Chondrocyte (in vitro differentiated cells): ENCODE measurements around the gene PLAAT4. TPM values are rescaled to one million over a fixed set of nuclear protein-coding genes. Genes with fewer than 3 reads are reported as not detected.
A peak's percentile ranks its signal among the peaks of the same experiment; 100 is the strongest.

Experiments used
- DNase-seq: peaks from one replicate; pipeline ENCODE4 v3.0.0; 2021; ENCODE audit warnings: mixed read lengths, low spot score
- H3K27ac Mint-ChIP-seq: one replicate; pipeline ENCODE4 v1.8.0; 2021; ENCODE audit warnings: mild to moderate bottlenecking, moderate library complexity, mixed read lengths; ENCODE audit not compliant: unreplicated experiment
- H3K27me3 Mint-ChIP-seq: 2 replicates; pipeline ENCODE4 v1.8.0; 2021; ENCODE audit warnings: low read depth, mixed read lengths
- H3K36me3 Mint-ChIP-seq: 2 replicates; pipeline ENCODE4 v1.8.0; 2021; ENCODE audit warnings: low read depth, mixed read lengths
- H3K4me1 Mint-ChIP-seq: 2 replicates; pipeline ENCODE4 v1.8.0; 2021; ENCODE audit warnings: low read depth, mild to moderate bottlenecking, mixed read lengths
- H3K4me3 Mint-ChIP-seq: one replicate; pipeline ENCODE4 v1.8.0; 2021; ENCODE audit warnings: mild to moderate bottlenecking, moderate library complexity, mixed read lengths; ENCODE audit not compliant: unreplicated experiment
- H3K9me3 Mint-ChIP-seq: 2 replicates; pipeline ENCODE4 v1.8.0; 2021; ENCODE audit warnings: low read depth, mixed read lengths
- total RNA-seq: library from RNA; stranded (reverse); gene quantifications from 3 replicates; pipeline ENCODE4 v1.2.1, GENCODE V29; 2021
- TF ChIP-seq, protein P1 (sequence below): fragments of 200-600 bp; sonication (generic); IDR thresholded peaks from 2 replicates; pipeline ENCODE4 v1.5.0; 2021; ENCODE audit warnings: antibody characterized with exemption, mild to moderate bottlenecking, moderate library complexity

Gene PLAAT4
- total RNA-seq, 1 donor from 2014 or later: 1.8 TPM

DNA sequence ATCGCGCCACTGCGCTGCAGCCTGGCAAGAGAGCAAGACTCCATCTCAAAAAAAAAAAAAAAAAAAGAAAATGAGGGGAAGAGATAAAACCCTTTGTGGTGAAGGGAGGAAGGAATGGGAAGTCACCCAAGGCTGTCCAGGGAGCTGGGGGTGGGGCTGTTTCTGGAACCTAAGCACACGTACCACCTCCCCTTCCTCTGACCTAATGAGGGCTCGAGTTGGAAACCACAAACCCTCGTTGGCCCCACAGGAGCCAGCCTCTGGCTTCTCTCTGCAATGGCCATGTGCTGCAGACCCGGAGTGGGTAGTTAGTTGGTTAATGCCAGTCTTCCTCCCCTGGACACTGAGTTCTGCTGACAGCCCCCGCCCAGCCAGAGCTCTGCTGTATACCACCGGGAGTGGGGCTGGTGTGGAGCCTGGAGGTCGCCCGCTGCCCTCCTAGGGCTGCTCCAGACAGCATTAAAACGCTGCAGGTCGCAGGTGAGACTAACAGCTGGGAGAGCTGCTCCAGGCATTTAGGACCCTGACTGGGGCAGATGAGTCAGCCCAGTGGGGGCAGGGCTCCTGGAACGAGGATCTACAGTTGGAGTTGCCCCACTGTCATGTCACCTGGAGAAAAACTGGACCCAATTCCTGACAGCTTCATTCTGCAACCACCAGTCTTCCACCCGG is 30.6 kb upstream of the PLAAT4 start, which contains the start of gene LGALS12:
TSS of gene LGALS12 (plus strand) at position 228 of the 672 bp plus-strand sequence. CDS start at position 603, 375 bp downstream.
- DNase-seq: no peak
- TF ChIP-seq, protein P1, sequence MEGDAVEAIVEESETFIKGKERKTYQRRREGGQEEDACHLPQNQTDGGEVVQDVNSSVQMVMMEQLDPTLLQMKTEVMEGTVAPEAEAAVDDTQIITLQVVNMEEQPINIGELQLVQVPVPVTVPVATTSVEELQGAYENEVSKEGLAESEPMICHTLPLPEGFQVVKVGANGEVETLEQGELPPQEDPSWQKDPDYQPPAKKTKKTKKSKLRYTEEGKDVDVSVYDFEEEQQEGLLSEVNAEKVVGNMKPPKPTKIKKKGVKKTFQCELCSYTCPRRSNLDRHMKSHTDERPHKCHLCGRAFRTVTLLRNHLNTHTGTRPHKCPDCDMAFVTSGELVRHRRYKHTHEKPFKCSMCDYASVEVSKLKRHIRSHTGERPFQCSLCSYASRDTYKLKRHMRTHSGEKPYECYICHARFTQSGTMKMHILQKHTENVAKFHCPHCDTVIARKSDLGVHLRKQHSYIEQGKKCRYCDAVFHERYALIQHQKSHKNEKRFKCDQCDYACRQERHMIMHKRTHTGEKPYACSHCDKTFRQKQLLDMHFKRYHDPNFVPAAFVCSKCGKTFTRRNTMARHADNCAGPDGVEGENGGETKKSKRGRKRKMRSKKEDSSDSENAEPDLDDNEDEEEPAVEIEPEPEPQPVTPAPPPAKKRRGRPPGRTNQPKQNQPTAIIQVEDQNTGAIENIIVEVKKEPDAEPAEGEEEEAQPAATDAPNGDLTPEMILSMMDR: no peak
- Mint-ChIP-seq H3K4me3 (no peak within 1 kb of the TSS), H3K4me1 (peaks cover 7% of the 10 kb centered on the region), H3K27me3 (no peaks in the 10 kb centered on the region), H3K27ac (no peak within 1 kb of the TSS), H3K9me3 (no peaks in the 10 kb centered on the region), H3K36me3 (no peaks in the 10 kb centered on the region)

DNA sequence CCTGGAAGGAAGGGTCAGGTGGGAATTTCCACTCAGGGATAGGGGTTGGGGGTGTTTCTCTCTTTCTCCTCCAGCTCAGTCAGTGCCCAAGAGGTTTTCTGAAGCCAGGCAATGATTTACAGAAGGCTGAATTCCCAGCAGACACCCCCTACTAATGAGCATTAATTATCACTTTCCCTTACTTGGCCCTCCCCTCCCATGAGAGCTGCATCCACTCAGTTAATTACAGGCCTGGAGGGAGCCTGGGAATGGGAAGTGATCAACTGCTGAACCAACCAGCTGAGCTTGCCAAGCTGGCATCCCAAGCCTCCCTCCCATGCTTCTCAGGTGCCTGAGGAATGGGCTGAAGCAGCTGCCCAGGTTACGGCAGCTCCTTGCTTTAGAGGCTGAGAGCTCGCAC is 29.7 kb upstream of the PLAAT4 start:
- H3K27me3 Mint-ChIP-seq: no peaks in the 10 kb centered on the region
- H3K4me1 Mint-ChIP-seq: peaks cover 11% of the 10 kb centered on the region
- no peaks in the 10 kb centered on the region for H3K36me3 Mint-ChIP-seq
- H3K4me3 Mint-ChIP-seq: no peak overlapping the region
- DNase-seq: no peak
- no peaks in the 10 kb centered on the region for H3K9me3 Mint-ChIP-seq
- no peak overlapping the region for H3K27ac Mint-ChIP-seq
- TF ChIP-seq, protein P1: no peak

DNA sequence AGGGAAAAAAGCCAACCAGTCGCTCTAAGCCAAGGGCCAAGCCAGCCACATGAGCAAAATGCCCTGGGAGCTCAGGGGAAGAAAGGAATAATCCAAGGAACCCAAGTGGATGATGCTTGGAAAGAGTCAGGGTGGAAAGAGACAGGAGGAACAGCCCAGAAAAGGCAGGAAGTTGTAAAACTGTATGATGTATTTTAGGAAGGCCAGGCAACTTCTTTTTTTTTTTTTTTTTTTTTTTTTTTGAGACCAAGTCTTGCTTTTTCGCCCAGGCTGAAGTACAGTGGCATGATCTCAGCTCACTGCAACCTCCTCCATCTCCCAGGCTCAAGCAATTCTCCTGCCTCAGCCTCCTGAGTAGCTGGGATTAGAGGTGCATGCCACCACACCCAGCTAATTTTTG is 29.1 kb upstream of the PLAAT4 start:
- Mint-ChIP-seq H3K27ac (no peak overlapping the region), H3K36me3 (no peaks in the 10 kb centered on the region), H3K27me3 (no peaks in the 10 kb centered on the region), H3K4me1 (peaks cover 11% of the 10 kb centered on the region), H3K4me3 (no peak overlapping the region), H3K9me3 (no peaks in the 10 kb centered on the region)
- TF ChIP-seq, protein P1: no peak
- no peak for DNase-seq

DNA sequence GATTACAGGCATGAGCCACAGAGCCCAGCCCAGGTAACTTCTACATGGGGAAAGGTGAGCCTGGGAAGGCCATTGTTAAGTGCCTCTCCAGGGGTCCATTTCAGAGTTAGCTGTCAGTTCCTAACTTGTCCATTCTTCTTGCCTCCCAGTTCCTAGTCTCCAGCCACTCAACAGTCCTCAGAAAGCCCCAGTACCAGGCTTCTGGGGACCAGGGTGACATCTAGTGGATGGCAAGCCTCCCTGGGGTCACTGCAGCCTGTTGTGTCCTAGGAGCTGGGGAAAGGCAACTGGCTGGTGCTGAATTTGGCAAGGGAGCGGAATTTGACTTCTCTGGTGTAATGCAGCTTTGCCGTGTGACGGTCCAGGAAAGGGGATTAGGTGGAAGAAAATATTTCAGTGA is 28.6 kb upstream of the PLAAT4 start:
- no peaks in the 10 kb centered on the region for H3K36me3 Mint-ChIP-seq
- TF ChIP-seq, protein P1: peak; percentile 58
- no peaks in the 10 kb centered on the region for H3K9me3 Mint-ChIP-seq
- no peak for DNase-seq
- H3K4me1 Mint-ChIP-seq: peaks cover 11% of the 10 kb centered on the region
- H3K27me3 Mint-ChIP-seq: no peaks in the 10 kb centered on the region
- H3K4me3 Mint-ChIP-seq: no peak overlapping the region
- no peak overlapping the region for H3K27ac Mint-ChIP-seq

DNA sequence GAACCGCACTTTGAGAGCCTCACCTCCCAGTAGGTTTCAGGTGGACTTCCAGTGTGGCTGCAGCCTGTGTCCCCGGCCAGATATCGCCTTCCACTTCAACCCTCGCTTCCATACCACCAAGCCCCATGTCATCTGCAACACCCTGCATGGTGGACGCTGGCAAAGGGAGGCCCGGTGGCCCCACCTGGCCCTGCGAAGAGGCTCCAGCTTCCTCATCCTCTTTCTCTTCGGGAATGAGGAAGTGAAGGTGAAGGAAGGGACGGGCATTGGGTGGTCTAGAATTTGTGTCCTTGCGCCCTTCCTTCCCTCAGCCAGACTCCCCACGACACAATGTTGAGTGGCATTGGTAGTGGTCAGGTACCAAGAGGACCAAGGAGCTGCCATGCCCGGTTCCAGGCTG is 27.9 kb upstream of the PLAAT4 start:
- Mint-ChIP-seq H3K36me3 (no peaks in the 10 kb centered on the region), H3K4me1 (peaks cover 11% of the 10 kb centered on the region), H3K27me3 (no peaks in the 10 kb centered on the region), H3K27ac (no peak overlapping the region), H3K4me3 (no peak overlapping the region), H3K9me3 (no peaks in the 10 kb centered on the region)
- no peak for DNase-seq
- TF ChIP-seq, protein P1: no peak
